Pons (tissue), 1 donor: Measurements from ENCODE around the gene BCL11B.

Experiments used
- DNase-seq: peaks from one replicate; pipeline ENCODE4 v3.0.0-alpha.2; 2016; ENCODE audit warnings: low spot score

Gene BCL11B

DNA sequence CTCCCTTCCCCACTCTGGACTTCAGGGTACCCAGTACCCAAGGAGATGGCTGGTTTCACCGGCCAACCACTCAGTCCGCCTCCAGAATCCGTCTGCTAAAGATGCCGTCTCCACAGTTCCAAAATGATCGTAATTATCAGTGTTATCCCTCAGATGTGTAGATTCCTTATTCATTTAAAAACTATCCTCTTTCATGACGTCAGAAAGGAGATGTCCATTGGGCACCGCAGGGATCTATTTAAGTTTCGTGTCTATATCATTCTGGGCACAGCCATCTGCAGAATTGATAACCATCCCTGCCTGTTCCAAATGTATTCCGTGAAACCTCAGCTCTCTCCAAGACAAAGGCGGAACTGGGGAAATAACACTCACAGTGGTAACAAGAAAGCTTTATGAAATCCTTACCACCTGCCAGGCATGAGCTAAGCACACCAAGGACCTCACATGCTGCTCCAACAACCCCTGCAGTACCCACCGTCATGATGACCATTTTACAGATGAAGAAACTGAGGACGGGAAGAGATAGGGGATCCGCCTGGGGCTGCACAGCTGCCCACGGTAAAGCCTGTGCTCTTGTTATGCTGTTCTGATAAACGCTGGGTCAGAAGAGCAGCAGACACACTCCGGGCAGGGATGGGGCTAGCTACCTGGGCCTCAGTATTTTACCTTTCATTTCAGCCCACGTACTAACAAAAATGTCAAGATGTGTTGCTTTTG lies 90.0 kb downstream of the BCL11B start:
- no peak for DNase-seq

DNA sequence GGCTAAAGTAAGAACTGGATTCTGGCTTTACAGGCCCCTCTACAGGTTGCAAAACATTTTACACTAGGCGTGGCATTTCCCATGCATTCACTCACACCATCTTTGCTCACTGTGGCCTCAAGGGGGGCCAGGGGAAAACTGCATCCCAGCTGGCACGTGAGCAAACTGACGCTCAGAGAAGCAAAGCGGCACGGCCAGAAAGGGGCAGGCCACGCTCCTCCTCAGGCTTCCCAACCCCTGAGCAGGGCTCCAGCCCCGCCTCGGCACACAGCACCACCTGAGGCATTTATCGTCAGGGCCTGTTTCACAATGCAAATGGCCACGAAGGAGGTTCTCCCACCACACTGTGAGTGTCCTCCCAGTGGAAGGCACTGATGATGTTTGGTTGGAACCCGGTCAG lies 90.8 kb downstream of the BCL11B start:
- no peak for DNase-seq

DNA sequence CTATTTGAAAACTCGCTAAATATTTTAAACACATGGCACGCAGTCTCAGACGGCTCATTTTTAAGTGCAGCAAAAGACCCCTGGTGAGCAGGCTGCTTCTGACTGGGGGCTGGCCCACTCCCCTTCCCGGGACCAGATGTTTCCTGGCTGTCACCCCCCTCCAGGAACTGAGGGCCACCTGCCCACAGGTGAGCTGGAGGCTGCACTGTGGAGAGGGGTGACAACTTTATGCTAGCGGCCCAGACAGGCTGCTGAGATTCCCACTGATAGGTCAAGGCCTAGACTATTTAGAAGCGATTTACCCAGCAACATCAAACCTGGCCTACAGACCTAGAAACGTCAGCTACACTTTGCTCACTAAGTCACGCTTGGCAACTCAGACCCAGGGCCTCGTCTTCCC lies 92.1 kb downstream of the BCL11B start:
- no peak for DNase-seq

DNA sequence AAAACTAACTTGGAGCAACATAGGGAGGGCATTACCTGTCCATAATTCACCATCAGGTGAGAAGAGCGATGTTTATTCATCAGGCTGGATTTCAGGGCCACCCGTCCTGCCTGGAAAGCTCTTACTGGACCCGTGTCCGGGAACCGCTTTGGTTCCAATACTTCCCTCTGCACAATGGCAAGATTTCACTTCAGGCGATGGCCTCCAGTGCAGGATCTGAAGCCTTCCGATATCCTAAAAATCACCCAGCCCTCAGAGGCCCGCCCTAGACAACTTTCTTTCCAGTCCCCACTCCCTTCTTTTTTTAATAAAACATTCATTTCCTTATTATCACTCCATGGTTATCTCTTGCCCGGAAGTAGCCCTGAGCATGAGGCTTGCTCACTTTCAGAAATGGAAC lies 92.5 kb downstream of the BCL11B start:
- DNase-seq, result no peak

DNA sequence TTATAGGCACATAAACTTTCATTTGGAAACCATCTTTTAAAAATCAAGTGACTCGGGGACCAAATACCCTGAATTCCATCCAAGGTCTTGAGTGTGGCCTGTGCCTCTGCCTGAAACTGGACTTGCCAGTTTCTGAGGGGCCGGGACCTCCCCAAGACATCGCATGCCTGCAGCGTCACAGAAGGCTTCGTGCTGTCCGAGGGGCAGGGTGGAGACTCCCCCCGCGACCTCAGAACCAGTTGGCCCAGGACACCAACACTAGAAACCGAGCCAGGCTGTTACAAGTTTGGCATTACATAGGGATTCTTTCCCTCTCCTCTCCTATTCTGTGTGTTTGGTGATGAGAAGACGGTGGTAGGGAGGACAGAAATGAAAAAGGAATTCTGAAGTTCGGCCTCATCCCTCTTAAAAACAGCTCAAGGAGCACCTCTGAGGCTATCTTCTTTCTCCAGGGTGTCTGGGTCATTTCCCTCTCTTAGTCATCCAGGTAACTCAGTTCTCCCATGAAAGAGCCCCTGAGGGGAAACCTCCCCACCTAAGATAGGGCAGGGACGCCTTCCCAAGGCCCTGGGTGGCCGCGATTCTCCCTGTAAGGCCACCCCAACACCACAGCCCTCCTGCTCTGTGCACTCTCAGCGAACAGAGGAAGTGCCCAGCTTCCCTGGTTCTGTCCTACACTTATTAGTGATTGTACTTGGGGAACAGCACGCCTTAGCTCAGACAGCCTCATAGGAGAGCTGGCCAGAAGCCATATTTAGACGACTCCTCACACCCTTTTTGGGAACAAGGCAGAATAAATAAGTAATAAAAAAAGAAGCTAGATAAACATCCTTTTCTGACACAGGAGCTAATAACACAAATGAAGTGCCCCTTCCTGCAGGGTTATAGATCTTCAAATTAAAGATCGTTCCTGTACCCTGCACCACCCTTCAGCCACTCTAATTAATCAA lies 93.8 kb downstream of the BCL11B start:
- no peak for DNase-seq

DNA sequence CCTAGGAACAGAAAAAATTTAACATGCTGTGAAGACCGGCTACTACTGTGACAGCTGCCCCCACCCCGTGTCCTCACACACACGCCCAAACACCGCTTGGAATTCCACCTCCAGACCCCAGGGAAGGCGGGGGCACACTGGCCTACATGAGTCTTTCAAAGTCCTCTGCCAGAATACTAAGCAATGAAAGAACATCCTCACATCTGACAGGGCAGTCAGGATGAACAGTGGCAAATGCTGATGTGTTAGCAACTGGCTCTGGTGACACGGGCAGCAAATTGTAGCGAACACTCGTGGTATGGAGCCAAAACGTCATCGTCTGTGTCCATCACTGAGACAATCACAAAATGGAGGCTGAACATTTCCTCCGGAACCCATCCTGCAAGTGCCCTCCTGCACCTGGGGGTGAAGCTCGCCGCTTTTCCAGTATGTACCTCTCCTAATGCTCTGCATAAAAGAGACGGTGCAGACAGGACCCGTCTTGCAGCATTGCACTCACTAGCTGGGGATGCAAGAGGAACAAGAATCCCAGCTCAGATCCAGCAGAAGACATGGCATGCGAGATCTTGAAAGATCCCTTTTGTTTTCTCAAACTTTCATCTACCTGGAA lies 94.8 kb downstream of the BCL11B start:
- no peak for DNase-seq

DNA sequence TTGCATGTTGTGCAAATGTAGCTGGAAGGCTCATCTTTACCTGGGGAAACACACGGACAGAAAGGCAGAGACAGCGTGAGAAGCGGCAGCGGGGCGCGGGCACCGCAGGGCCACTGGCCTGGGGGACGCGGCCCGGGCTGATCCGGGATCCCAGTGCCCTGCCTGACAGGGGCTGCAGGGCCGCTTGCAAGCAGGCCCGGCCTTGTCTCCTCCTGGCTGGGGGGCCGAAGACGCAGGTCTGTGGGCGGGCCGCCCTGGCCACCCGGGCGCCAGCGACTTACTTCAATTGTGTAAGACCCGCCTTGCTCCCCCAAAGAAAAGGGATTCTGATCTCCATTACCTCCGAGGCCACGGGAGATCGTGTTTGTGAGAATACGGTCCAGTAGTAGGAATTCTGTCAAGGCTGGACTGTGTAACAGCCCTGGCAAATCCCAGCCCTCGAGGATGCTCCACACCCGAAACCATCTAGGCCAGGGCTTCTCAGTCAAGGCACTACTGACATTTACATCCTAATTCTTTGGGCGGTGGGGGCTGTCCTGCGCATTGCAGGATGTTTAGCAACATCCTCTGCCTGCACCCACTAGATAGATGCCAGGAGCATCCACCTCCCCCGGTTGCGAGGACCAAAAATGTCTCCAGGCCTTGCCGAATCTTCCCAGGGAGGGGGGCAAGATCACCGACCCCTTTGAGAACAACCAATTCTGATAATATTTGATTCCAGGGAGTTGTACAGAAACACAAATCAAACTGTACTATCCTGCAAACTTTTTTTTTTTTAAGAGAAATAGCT lies 95.6 kb downstream of the BCL11B start:
- no peak for DNase-seq

DNA sequence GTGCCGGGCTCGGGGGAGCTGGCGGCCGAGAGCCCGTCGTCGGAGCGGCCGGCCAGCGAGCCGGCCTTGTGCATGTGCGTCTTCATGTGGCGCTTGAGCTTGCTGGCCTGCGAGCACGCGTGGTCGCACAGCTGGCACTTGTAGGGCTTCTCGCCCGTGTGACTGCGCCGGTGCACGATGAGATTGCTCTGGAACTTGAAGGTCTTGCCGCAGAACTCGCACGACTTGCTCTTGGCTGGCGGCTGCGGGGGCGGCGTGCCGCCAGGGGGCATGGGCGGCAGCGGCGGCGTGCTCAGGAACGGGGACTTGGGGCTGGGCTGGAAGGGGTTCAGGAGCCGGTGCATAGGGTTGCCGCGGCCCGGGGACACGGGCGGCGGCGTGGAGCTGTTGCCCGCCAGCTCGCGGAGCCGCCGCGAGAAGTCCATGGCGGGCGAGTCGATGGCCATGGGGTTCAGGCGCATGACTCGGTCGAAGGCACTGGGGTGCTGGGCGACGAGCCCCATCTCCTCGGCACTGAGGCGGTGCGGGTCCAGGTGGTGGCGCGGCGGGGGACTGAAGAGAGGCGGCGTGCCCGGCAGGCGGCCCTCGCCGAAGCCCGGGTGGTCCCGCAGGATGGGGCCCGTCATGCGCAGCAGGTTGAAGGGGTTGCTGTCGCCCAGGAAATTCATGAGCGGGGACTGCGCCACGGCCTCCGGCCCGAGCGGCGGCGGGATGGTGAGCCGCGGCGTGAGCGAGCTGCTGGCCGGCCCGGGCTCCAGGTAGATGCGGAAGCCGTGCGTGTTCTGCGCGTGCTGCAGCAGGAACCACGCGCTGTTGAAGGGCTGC lies 96.5 kb downstream of the BCL11B start:
- no peak for DNase-seq

DNA sequence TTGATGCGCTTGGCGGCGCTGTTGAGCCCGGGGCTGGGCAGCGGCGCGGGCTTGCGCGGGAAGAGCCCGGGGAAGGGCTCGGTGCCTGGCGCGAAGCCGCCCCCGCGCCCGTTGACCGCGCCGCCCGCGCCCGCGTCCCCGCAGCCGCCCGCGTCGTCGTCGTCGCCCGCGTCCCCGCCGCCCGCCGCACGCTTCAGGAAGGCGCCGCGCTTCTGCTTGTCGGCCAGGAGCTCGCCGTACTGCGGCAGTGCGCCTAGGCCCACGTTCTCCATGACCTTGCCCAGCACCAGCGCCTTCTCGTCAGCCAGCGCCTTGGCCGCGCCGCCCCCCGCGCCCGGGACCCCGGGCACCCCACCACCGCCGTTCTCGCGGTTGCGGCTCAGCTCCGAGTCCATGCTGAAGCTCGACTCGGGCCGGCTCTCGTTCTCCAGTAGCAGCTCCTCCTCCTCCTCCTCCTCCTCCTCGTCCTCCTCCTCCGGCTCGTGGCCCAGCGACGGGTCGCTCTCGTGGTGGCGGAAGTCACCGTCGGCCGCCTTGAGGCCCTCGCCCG lies 97.2 kb downstream of the BCL11B start:
- no peak for DNase-seq

DNA sequence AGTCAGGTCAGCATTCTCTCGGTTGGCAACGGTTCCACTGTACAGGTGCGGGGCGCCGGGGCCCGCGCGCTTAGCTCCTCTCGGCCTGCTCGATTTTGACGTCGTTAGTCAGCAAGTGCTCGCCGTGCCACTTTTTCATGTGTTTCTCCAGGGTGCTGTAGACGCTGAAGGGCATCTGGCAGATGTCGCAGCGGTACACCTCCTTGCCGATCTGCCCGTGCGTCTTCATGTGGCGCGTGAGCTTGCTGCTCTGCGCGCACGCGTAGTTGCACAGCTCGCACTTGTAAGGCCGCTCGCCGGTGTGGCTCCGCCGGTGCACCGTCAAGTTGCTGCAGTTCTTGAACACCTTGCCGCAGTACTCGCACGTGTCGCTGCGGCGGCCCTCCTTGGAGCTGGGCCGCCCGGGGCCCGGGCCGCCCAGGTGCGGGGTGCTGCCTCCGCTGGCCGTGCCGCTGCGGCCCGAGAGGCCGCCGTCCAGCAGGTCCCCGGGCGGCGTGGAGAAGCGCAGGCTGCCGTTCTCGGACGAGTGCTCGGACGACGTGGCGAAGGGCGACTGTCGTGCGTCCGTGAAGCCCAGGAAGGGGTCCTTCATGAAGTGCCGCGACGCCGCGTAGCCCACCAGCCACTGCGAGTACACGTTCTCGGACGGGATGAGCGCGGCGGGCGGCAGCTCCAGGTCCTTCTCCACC lies 97.8 kb downstream of the BCL11B start:
- DNase-seq, result no peak

DNA sequence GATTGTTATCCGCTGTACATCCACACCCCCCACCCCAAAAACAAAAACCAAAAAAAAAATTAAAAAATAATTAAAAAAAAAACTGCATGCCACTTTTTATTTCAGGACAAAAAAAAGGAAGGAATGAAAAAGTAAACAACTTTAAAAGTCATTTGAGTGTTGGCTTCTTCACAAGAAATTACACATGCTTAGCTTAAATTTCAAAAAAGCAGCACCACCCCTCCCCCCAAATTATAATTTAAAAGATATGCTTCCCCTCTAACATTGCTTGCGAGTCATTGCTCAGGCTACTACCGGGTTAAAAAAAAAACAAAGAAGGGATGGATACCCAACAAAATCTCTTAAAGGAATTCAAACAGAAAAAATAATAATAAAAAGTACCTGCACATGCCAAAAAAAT lies 98.5 kb downstream of the BCL11B start:
- no peak for DNase-seq

DNA sequence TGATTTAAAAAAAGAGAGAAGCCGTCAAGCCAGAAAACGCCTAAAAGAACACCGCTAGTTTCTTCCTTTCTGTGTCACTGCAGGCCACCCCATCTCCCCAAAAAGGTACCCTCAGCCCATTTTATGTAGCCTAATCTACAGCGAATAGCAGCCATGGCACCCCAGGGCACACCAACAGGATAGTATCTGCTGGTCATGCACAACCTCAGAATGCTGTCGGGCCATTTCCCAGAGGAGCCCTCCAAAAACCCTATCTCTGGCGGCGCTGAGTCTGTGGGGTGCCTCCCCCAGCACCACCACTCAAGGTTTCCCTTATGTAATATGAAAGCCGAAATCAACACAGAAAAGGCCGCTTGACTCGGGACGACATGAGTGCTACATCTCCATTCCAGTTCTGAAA lies 98.9 kb downstream of the BCL11B start:
- no peak for DNase-seq

DNA sequence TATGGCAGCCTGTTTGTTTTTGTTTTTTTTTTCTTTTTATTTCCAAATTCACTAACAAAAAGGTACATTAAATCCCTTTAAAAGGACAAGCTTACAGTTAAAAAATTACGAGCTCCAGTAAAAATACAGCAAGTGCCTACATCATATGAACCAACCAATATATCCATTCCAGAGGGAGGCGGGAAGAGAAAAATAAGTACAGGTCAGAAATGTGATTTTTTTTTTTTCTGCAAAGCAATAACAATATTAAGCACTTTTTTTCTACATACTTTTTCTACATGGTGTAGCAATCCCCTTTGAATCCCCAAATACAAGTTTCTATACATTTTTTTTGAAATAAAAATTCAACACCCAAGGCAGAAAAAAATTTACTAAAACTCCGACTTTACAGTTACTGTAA lies 100.6 kb downstream of the BCL11B start:
- no peak for DNase-seq

DNA sequence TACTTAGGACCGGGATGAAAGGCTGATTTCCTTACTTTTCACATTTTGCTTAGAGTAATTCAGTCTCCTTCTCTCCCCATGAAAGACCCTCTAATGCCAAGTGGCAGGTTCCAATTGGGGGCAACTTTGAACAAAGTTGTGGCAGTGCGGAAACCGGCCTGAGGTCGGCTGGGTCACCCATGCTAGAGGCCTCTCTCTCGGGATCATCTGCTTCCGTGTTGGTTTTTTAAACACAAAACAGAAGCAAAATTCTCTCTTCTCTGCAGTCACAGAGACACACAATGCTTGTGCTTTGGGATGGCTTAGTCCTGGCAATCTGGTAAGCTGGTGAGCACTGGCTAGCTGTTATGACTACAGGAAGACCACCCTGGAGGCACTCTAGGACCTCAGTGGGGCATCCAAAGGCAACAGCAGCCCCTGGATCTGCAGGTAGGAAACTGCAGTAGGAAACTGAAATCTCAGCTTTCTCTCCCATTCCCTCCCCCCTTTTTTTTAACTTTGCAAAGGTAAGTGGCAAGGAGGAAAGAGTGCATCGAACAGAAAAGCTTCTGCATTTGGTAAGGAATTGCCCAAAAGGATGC lies 102.1 kb downstream of the BCL11B start:
- DNase-seq, result no peak

DNA sequence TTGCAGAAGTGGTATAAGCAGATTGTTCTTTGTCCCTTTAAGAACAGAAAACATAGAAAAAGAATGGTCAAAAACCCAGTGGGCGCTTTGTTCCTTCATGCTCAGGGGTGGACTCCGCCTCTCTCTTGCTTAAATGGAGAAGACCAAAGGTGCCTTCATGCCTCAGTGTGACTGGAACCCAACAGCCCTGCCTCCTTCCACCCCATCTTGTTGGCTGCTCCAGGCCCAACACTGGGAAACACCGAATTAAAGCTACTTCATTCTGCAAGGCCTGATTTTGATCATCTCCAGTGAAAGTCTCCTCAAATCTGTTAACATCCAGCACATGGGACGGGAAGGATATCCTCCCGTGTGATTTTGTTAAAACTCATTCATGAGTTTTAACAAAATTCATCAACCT lies 103.7 kb downstream of the BCL11B start:
- no peak for DNase-seq

DNA sequence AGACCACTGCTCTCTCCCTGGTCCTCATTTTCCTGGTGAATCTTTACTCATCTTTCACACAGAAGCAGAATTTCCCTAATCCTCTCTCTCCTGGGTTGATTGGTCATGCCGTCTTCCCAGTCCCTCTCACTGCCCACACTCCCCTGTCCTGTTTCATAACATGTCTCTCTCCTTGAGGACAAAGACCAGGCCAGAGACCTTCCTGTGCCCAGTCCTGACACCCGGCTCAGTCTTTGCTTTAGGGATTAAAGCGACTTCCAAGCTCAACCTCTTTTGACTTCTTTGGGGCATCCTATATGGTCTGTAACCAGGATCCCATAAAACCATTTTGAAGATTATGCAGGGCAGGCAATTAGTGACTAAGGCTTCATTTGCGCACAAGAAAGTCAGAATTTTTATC lies 105.5 kb downstream of the BCL11B start:
- no peak for DNase-seq

DNA sequence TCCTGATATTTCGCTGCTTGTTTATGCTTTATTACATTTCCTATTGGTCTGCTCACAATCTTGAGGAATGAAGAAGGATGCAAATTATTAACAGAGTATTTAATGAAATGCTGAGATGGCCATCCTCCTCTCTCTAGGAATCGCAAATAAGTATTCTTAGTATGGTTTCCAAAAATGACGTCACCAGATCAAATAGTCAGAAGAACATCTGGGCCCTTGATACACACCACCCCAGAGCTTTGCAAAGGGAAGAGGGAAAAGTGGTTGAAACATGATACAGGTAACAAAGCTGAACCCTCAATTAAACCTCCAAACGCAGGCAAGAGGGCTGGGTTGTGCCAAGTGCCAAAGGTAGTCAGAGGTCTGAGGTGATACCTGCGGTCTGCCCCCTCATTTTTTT lies 107.3 kb downstream of the BCL11B start:
- DNase-seq, result no peak

DNA sequence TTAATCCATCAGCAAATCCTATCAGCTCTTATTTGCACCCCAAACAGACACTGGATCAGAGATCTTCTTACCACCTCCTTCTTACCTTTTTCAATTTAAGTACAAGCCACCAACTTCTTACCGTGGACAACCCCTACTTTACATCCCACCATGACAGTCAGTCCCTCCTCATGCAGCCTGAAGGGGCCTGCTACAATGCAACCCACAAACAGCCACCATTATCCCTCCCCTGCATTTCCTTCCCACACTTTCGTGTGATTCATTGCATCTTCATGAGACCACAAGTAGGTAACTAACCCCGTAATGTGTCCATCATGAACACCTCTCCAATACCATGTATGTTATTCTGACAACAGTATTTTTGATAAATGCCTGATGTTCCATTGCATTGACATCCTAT lies 108.6 kb downstream of the BCL11B start:
- DNase-seq, result no peak

DNA sequence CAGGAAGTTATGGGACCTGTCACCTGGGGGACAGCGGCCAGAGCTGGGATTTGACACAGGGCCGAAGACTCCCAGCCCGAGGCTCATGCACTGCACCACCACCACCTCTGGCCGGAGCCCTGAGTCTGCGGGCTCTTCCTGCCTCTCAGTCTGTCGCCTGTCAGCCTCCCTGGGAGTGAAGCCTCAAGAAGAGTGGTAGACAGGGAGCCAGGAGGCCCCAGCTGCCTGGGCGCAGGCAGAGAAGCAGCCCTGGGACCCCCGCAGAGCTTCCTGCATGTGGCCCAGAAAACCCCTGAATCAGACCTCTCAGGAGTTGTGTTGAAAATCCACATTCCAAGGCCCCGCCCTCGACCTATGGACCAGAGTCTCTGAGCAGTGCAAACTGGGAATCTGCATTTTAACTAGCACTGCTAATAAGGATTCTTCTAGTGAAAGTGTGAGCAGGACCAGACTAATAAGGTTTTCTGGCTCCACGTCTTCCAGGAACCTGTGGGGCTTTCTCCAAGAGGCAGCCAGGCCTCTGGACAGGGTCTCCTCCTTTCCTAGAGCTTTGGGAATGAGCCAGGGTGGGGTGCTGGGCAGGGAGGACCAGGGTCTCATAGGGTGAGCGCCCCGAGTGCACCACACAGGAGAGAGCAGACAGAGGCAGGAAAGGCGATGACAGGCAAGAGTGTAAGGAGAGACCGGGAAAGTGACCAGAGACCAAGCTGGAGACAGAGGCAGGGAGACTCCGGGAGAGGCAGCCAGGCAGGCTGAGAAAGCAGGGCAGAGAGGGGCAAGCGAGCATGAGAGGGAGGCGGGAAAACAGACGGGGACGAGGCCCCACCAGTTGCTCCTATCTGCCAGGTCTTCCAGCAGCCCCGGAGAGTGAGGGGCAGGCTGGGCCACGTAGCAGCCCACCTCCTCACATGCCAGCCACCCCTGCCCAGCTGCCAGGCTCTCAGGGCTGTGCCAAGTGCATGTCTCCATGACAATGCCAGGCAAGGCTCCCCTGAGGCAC lies 112.4 kb downstream of the BCL11B start:
- no peak for DNase-seq
